GM21737 (cell line): ENCODE data around the gene FLII.
A peak's percentile ranks its signal among the peaks of the same experiment; 100 is the strongest.
"Not testable (repeated sequence)": the region's sequence is repeated elsewhere in the genome, so short reads cannot be mapped to it uniquely, and the experiment has no call there.

Experiments
- ATAC-seq: cut with Tn5 transposase; IDR thresholded peaks from one replicate; pipeline ENCODE4 v1.9.1; 2021; ENCODE audit warnings: mild to moderate bottlenecking, moderate library complexity; ENCODE audit not compliant: unreplicated experiment

Gene FLII

GRCh38 chr17:18258356-18259038 lies at the start of gene FLII:
Gene FLII, minus strand, starts transcription at chr17:18258738. Its CDS starts 48 bp downstream, at chr17:18258690.
- peak; percentile 28 for ATAC-seq

- ATAC-seq, result not testable (repeated sequence)
Observed at GRCh38 chr17:18303206-18303605, 44.7 kb upstream of the FLII start.

- no peak for ATAC-seq
Observed at GRCh38 chr17:18300725-18301480, 42.4 kb upstream of the FLII start.

- ATAC-seq, result not testable (repeated sequence)
Observed at GRCh38 chr17:18298061-18298460, 39.5 kb upstream of the FLII start.

GRCh38 chr17:18291718-18292540 lies 33.4 kb upstream of the FLII start:
- ATAC-seq, result no peak

- no peak for ATAC-seq
Observed at GRCh38 chr17:18285296-18285695, 26.8 kb upstream of the FLII start.

- ATAC-seq, result no peak
Observed at GRCh38 chr17:18281788-18282187, 23.2 kb upstream of the FLII start.

GRCh38 chr17:18280766-18281371 lies 22.3 kb upstream of the FLII start:
- no peak for ATAC-seq

GRCh38 chr17:18280249-18280648 lies 21.7 kb upstream of the FLII start:
- ATAC-seq, result no peak

GRCh38 chr17:18278867-18279266 lies 20.3 kb upstream of the FLII start:
- no peak for ATAC-seq

- no peak for ATAC-seq
Observed at GRCh38 chr17:18277076-18277475, 18.5 kb upstream of the FLII start.

GRCh38 chr17:18270046-18270931 lies 11.8 kb upstream of the FLII start:
- ATAC-seq, result no peak

- ATAC-seq, result no peak
Observed at GRCh38 chr17:18267927-18268711, 9.6 kb upstream of the FLII start.

- no peak for ATAC-seq
Observed at GRCh38 chr17:18267366-18267765, 8.8 kb upstream of the FLII start.

GRCh38 chr17:18263885-18264682 lies 5.5 kb upstream of the FLII start:
- no peak for ATAC-seq

GRCh38 chr17:18262641-18263040 lies 4.1 kb upstream of the FLII start:
- no peak for ATAC-seq

GRCh38 chr17:18262111-18262510 lies 3.6 kb upstream of the FLII start:
- ATAC-seq, result no peak

GRCh38 chr17:18261659-18262058 lies 3.1 kb upstream of the FLII start:
- ATAC-seq, result no peak

GRCh38 chr17:18261146-18261515 lies 2.6 kb upstream of the FLII start:
- ATAC-seq, result no peak
